ENCODE results near the gene POU6F2. TPM values are rescaled to one million over a fixed set of nuclear protein-coding genes. Genes with fewer than 3 reads are reported as not detected.

POU6F2 gene
- total and polyA plus RNA-seq, 2 experiments from 2014 or later: 7.2 to 7.3 TPM

DNA sequence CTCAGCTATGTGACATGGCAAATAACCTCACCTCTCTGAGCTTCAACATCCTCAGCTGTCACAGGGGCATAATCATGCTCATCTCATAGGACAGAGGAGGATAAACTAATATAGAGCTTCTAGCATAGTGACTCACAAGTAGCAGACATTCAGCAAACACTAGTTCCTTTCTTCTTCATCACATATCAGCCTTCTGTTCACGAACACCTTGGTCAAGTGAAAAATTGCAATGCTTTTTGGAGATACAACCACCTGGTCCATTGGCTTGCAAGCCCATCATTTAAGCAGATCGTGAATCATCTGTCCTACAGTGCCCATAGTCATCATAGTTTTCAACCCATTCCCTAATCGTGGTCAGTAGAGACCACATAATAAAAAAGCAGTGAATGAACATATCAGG, 310.6 kb downstream of the POU6F2 start:
- H3K36me3 Mint-ChIP-seq (ENCODE audit: low read depth): no peaks in the 10 kb centered on the region
- H3K27ac Mint-ChIP-seq: no peak overlapping the region
- TF ChIP-seq, protein P1, sequence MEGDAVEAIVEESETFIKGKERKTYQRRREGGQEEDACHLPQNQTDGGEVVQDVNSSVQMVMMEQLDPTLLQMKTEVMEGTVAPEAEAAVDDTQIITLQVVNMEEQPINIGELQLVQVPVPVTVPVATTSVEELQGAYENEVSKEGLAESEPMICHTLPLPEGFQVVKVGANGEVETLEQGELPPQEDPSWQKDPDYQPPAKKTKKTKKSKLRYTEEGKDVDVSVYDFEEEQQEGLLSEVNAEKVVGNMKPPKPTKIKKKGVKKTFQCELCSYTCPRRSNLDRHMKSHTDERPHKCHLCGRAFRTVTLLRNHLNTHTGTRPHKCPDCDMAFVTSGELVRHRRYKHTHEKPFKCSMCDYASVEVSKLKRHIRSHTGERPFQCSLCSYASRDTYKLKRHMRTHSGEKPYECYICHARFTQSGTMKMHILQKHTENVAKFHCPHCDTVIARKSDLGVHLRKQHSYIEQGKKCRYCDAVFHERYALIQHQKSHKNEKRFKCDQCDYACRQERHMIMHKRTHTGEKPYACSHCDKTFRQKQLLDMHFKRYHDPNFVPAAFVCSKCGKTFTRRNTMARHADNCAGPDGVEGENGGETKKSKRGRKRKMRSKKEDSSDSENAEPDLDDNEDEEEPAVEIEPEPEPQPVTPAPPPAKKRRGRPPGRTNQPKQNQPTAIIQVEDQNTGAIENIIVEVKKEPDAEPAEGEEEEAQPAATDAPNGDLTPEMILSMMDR (conservative IDR thresholded peaks at IDR 0.05; ENCODE audit: low read depth in 2 of 2): no peak
- TF ChIP-seq ZNF114 (CRISPR knock-in tag; IDR thresholded peaks at IDR 0.05) (no peak), EZH2phosphoT487 (IDR thresholded peaks at IDR 0.05; ENCODE audit: unreplicated experiment) (no peak), NANOG (IDR thresholded peaks at IDR 0.05; ENCODE audit: borderline replicate concordance) (no peak), JUNB (IDR thresholded peaks at IDR 0.05; ENCODE audit: unreplicated experiment) (no peak), STAT1 (IDR thresholded peaks at IDR 0.05; ENCODE audit: unreplicated experiment) (no peak), CREB1 (CRISPR knock-in tag; IDR thresholded peaks at IDR 0.05; ENCODE audit: low read depth) (no peak), ZNF331 (CRISPR knock-in tag; IDR thresholded peaks at IDR 0.05; ENCODE audit: low read depth) (no peak), POLR2AphosphoS5 (IDR thresholded peaks at IDR 0.05; ENCODE audit: low read depth) (no peak), EZH2 (IDR thresholded peaks at IDR 0.05; ENCODE audit: low read depth, unreplicated experiment) (no peak)
- TF ChIP-seq, protein P2, sequence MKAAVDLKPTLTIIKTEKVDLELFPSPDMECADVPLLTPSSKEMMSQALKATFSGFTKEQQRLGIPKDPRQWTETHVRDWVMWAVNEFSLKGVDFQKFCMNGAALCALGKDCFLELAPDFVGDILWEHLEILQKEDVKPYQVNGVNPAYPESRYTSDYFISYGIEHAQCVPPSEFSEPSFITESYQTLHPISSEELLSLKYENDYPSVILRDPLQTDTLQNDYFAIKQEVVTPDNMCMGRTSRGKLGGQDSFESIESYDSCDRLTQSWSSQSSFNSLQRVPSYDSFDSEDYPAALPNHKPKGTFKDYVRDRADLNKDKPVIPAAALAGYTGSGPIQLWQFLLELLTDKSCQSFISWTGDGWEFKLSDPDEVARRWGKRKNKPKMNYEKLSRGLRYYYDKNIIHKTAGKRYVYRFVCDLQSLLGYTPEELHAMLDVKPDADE (IDR thresholded peaks at IDR 0.05): no peak
- TF ChIP-seq, protein P3, sequence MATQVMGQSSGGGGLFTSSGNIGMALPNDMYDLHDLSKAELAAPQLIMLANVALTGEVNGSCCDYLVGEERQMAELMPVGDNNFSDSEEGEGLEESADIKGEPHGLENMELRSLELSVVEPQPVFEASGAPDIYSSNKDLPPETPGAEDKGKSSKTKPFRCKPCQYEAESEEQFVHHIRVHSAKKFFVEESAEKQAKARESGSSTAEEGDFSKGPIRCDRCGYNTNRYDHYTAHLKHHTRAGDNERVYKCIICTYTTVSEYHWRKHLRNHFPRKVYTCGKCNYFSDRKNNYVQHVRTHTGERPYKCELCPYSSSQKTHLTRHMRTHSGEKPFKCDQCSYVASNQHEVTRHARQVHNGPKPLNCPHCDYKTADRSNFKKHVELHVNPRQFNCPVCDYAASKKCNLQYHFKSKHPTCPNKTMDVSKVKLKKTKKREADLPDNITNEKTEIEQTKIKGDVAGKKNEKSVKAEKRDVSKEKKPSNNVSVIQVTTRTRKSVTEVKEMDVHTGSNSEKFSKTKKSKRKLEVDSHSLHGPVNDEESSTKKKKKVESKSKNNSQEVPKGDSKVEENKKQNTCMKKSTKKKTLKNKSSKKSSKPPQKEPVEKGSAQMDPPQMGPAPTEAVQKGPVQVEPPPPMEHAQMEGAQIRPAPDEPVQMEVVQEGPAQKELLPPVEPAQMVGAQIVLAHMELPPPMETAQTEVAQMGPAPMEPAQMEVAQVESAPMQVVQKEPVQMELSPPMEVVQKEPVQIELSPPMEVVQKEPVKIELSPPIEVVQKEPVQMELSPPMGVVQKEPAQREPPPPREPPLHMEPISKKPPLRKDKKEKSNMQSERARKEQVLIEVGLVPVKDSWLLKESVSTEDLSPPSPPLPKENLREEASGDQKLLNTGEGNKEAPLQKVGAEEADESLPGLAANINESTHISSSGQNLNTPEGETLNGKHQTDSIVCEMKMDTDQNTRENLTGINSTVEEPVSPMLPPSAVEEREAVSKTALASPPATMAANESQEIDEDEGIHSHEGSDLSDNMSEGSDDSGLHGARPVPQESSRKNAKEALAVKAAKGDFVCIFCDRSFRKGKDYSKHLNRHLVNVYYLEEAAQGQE (IDR thresholded peaks at IDR 0.05; ENCODE audit: unreplicated experiment): no peak
- TF ChIP-seq, protein P4, sequence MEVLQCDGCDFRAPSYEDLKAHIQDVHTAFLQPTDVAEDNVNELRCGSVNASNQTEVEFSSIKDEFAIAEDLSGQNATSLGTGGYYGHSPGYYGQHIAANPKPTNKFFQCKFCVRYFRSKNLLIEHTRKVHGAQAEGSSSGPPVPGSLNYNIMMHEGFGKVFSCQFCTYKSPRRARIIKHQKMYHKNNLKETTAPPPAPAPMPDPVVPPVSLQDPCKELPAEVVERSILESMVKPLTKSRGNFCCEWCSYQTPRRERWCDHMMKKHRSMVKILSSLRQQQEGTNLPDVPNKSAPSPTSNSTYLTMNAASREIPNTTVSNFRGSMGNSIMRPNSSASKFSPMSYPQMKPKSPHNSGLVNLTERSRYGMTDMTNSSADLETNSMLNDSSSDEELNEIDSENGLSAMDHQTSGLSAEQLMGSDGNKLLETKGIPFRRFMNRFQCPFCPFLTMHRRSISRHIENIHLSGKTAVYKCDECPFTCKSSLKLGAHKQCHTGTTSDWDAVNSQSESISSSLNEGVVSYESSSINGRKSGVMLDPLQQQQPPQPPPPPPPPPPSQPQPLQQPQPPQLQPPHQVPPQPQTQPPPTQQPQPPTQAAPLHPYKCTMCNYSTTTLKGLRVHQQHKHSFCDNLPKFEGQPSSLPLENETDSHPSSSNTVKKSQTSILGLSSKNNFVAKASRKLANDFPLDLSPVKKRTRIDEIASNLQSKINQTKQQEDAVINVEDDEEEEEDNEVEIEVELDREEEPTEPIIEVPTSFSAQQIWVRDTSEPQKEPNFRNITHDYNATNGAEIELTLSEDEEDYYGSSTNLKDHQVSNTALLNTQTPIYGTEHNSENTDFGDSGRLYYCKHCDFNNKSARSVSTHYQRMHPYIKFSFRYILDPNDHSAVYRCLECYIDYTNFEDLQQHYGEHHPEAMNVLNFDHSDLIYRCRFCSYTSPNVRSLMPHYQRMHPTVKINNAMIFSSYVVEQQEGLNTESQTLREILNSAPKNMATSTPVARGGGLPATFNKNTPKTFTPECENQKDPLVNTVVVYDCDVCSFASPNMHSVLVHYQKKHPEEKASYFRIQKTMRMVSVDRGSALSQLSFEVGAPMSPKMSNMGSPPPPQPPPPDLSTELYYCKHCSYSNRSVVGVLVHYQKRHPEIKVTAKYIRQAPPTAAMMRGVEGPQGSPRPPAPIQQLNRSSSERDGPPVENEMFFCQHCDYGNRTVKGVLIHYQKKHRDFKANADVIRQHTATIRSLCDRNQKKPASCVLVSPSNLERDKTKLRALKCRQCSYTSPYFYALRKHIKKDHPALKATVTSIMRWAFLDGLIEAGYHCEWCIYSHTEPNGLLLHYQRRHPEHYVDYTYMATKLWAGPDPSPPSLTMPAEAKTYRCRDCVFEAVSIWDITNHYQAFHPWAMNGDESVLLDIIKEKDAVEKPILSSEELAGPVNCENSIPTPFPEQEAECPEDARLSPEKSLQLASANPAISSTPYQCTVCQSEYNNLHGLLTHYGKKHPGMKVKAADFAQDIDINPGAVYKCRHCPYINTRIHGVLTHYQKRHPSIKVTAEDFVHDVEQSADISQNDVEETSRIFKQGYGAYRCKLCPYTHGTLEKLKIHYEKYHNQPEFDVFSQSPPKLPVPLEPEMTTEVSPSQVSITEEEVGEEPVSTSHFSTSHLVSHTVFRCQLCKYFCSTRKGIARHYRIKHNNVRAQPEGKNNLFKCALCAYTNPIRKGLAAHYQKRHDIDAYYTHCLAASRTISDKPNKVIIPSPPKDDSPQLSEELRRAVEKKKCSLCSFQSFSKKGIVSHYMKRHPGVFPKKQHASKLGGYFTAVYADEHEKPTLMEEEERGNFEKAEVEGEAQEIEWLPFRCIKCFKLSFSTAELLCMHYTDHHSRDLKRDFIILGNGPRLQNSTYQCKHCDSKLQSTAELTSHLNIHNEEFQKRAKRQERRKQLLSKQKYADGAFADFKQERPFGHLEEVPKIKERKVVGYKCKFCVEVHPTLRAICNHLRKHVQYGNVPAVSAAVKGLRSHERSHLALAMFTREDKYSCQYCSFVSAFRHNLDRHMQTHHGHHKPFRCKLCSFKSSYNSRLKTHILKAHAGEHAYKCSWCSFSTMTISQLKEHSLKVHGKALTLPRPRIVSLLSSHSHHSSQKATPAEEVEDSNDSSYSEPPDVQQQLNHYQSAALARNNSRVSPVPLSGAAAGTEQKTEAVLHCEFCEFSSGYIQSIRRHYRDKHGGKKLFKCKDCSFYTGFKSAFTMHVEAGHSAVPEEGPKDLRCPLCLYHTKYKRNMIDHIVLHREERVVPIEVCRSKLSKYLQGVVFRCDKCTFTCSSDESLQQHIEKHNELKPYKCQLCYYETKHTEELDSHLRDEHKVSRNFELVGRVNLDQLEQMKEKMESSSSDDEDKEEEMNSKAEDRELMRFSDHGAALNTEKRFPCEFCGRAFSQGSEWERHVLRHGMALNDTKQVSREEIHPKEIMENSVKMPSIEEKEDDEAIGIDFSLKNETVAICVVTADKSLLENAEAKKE (CRISPR knock-in tag; IDR thresholded peaks at IDR 0.05): no peak
- peaks cover 24% of the 10 kb centered on the region for H3K4me1 Mint-ChIP-seq
- H3K27me3 ChIP-seq (ENCODE audit: insufficient read depth): no peaks in the 10 kb centered on the region
- no peak overlapping the region for H2AFZ ChIP-seq
- no peaks in the 10 kb centered on the region for H3K36me3 ChIP-seq (ENCODE audit: insufficient read depth)
- H3K4me3 Mint-ChIP-seq: no peak overlapping the region
- no peaks in the 10 kb centered on the region for H3F3A ChIP-seq (replicated peaks; ENCODE audit: low read depth)
- H3K4me2 ChIP-seq: no peak overlapping the region
- H4K20me1 ChIP-seq (replicated peaks; ENCODE audit: insufficient read depth): no peaks in the 10 kb centered on the region
- H3K27ac ChIP-seq (ENCODE audit: low read depth): no peak overlapping the region
- no peaks in the 10 kb centered on the region for H3K79me2 ChIP-seq (replicated peaks; ENCODE audit: insufficient read depth)
- 0 out of 2 replicates have a peak, but pooled peaks cover 3% of the 10 kb centered on the region for H3K9me2 ChIP-seq (ENCODE audit: insufficient read depth)
- peaks cover 4% of the 10 kb centered on the region for H3K27me3 Mint-ChIP-seq (ENCODE audit: insufficient read depth, low read depth, poor library complexity)
- no peak overlapping the region for H3K4me3 ChIP-seq
- H3K4me1 ChIP-seq (ENCODE audit: insufficient read depth): peaks cover 13% of the 10 kb centered on the region
- ATAC-seq (no peak), DNase-seq (ENCODE audit: low spot score) (no peak)
- no peaks in the 10 kb centered on the region for H3K9me3 Mint-ChIP-seq

All from GM23338 (cell line).